GM19452 (cell line): ENCODE results near the gene ACER3.
"Not testable (repeated sequence)": the region's sequence is repeated elsewhere in the genome, so short reads cannot be mapped to it uniquely, and the experiment has no call there.

Source experiments
- ATAC-seq: cut with Tn5 transposase; IDR thresholded peaks from one replicate; pipeline ENCODE4 v1.9.1; 2021; ENCODE audit not compliant: unreplicated experiment

Gene ACER3

DNA sequence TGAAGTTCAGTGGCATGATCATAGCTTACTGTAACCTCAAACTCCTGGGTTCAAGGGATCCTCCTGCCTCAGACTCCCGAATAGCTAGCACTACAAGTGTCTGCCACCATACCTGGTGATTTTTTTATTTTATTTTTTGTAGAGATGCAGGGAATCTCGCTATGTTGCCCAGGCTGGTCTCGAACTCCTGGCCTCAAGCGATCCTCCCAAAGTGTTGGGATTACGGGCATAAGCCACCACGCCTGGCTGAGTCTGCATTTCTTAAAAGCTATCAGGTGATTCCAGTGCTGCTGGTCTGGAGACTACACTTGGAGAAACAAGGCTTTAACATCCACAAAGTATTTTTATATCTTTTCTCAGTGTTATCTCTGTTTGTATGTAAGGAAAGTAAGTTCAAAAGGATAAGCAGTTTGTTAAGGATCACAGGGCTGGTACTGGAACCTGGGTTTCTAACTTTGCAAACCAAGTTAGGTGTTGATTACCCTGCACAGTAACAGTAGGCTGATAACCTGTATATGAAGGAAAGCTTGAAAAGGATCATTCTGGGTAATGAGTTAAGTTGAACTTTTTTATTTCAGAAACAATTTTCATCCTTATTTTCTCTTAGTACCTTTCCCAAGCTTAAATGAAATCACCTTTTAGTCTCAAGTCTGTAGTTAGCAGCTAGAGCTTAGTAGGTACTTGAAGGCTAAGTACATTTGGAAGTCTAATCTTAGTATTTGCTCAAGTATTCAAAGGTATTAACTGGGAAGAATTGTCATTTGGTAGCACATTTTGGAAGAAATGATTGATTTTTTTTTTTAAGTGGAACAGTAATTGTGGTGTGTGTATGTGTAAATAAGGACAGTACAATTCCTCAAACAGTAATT lies 12.5 kb downstream of the ACER3 start:
- ATAC-seq: no peak

DNA sequence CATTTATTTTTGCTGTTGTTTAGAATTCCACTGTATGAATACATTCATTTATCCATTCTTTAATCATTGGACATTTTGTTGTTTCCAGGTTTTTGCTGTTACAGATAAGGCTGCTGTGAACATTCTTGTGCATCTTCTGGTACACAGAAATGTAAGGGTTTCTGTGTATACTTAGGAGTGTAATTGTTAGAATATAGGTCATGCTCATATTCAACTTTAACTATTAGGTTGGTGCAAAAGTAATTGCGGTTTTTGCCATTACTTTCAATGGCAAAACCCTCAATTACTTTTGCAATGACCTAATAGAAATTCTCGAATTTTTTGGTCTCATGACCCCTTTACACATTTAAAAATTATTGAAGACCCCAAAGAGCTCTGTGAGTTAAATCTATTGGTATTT lies 17.3 kb downstream of the ACER3 start:
- ATAC-seq: no peak

DNA sequence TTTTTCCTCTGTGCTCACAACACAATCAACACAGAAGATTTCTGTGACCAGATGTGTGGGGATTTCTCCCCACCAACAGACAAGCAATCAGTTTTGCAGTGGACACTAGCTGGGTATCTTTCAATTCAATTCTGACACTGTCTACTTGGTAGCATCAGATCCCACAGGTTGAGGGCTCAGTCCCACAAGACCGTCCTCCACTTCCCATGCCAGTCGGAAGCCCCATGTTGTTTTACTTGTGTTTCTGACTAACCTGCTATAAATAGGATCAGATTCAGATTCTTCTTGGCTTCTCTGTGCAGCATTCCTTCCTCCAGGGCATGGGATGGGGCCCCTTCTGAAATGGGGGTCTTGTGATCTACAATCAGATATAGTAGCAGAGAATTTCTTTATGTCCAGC lies 19.6 kb downstream of the ACER3 start:
- ATAC-seq: no peak

DNA sequence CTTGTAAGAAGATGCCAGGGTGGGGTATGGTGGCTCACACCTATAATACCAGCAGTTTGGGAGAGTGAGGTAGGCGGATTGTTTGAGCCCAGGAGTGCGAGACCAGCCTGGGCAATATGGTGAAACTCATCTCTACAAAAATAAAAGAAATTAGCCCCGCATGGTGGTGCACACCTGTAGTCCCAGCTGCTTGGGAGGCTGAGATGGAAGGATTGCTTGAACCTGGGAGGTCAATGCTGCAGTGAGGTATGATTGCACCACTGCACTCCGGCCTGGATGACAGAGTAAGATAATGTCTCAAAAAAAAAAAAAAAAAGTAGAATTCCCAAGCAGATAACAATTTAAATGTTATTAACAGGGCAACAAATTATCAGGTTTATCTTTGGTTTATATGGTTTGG lies 20.2 kb downstream of the ACER3 start:
- no peak for ATAC-seq

DNA sequence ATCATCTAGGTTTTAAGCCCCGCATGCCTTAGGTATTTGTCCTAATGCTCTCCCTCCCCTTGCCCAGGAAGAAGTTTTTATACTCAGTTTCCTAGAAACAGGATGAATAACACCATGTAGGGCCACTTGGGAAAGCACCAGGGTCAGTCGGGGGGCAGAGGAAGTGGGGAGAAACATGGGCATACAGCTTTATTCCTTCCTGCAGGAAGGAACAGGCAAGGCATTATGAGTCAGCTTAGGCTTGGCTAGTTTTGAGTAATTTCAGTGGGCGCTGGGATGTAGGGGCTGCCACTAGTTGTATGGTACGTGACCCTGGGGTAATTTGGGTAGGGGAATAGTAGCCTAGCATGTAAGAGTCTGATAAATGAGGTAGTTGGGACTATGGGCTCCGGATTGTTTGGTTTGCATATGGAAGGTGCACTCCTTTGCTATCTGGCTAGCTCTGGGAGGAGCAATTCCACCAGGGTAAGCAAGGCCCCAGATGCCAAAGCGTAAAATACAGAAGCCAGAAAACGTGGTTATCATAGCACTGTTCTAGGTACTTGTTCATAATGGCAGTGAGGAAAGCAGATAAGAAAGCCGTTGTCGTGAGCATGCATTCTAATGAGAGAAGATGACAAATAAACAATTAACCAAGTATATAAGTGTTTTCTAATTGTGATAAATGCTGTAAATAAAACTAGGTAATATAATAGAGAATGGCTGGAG lies 24.8 kb downstream of the ACER3 start:
- no peak for ATAC-seq

DNA sequence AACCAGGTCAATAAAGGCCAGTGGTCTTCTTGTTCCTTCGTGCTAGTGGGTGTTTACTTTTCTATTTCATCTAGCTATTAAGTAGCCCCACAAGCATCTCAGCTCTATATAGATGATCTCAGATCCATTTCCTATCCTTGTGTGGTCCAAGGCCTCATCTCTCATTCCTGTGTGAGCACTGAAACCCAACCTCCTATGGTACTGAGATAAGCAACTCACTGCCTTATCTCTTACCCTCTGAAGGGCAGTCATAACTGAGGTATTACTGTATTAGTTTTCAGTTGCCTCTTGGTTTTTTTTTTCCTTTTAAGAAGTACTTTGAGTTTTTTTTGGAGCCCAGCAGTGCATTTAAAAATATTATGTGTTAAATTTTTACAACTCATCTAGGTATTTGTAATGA lies 28.3 kb downstream of the ACER3 start:
- ATAC-seq: no peak

DNA sequence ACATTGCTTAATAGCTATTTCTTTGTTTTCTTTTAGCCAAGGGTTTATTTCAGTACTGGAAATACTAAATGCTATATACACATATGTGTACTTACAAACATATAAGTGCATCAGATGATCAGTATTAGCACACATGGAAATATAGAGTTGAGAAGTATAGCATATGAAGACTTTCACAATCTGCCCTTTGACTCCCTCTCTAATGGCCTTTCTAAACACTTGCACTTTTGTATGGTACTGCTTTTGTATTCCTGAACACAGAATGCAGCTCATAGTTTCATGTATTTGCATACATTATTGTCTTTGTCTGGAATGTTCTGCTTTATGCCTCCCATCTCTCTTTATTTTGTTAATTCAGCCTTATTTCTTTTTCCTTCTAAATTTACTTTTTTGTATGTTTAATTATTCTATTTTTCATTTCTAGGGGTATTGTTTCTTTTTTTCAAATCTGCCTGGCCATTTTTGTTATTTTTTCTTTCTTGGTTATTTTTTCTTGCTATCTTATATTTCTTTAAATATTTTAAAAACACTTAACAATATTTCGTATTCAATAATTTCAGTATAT lies 28.8 kb downstream of the ACER3 start:
- no peak for ATAC-seq

DNA sequence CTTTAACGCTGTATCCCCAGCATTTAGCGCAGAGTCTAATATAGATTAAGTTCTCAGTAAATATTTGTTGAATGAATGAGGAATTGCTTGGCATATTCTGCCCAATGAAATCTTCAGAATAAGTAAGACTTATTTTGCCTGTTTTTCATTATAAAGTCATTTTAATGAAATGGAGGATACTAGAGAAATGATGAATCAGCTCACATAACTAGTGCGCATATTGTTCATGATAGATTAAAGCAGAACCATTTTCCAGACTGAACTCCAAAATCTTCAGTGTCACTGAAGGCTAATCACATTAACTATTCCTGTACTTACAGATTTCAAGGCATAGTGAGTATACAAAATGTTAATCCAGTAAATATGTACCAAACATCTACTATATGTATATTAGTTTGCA lies 29.6 kb downstream of the ACER3 start:
- no peak for ATAC-seq

DNA sequence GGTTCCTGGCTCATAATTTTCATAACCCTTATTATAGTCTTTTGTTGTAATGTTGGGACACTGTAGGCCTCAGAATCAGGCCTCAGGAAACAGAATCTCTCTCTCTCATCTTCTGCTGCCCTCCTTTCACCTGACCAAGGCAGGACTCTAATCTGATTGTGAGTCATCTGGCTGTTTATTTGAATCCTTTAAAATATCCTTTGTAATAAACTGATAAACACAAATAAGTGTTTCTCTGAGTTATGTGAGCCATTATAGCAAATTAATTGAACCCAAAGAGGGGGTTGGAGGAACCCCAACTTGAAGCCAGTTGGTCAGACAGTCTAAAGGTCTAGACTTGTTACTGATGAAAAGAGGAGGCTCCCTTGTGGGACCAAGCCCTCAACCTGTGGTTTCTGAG lies 30.6 kb downstream of the ACER3 start:
- no peak for ATAC-seq

DNA sequence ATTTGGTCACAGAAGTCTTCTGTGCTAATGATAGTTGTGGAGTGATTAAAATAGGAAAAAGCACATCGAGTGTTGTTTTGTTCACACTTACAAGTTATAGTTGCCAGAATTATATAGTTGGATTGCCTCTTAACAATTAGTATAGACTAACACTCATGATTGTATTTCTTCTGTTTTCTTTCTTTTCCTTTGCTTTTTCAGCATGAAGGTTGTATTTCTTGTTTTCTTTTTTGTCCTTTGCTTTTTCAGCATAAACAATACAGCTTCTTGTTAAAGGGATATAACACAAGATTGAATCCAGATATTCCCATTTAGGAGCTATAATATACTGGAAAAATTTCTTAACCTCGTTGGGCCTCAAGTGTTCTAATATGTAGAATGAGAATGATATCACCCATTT lies 31.1 kb downstream of the ACER3 start:
- no peak for ATAC-seq

DNA sequence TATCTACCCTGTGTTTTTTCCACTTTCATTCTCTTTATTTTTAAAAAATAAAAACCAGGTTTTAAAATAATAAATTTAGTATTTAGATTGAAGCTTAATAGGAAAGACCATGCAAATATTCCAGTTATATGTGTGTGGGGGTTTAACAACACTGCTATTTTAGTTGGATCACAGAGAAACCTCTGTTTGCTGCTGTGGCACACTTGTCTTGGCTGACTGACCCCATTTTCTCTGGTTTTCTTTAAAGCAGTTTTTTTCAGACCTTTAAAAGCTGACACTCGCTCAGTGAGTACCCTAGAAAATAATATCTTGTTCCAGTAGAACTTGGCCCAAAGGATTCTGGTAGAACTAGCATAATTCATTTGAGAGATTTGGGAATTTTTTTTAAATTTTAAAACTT lies 31.6 kb downstream of the ACER3 start:
- no peak for ATAC-seq

DNA sequence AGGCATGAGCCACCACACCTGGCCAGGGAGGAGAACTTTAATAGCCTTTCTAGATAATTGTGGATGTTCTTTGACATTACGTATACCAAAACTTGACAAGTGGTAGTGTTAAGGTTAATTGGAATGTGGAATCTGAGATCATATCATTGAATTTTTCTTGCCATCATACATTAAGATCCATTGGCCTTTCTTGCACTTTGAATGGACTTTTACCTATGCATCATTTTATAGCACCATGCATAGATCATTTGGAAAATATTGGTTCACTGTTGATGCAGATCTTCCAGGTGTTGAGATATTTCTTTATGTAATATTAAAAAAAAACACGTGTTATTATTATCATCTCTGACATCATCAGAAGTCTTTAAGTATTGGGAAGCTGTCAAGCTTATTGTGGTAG lies 36.5 kb downstream of the ACER3 start:
- no peak for ATAC-seq

DNA sequence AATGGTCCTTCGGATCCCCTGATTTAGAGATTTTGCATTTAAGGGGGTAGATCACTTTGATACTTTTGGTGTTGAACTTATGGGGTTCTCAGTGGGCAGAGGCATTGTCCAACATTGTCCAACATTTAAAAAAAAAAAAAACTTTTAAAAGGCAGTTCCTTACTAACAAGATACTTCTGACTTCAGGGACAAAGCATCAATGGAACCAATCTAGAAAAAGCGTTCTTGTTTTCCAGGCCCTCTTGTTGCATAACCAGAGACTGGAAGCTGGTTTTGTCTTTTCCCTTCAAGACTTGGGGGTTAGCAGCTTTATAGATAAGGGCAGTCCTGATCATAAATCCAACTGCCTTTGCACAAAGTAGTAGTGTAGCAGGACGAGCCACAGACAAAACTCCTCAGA lies 40.4 kb downstream of the ACER3 start:
- no peak for ATAC-seq

DNA sequence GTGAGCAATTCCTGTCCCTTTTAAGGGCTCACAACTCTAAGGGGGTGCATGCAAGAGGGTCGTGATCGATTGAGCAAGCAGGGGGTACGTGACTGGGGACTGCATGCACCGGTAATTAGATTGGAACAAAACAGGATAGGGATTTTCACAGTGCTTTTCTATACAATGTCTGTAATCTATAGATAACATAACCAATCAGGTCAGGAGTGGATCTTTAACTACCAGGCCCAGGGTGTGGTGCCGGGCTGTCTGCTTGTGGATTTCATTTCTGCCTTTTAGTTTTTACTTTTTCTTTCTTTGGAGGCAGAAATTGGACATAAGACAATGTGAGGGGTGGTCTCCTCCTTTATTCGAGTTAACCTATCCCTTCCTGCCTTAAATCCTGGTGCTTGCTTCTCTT lies 40.9 kb downstream of the ACER3 start:
- not testable (repeated sequence) for ATAC-seq

DNA sequence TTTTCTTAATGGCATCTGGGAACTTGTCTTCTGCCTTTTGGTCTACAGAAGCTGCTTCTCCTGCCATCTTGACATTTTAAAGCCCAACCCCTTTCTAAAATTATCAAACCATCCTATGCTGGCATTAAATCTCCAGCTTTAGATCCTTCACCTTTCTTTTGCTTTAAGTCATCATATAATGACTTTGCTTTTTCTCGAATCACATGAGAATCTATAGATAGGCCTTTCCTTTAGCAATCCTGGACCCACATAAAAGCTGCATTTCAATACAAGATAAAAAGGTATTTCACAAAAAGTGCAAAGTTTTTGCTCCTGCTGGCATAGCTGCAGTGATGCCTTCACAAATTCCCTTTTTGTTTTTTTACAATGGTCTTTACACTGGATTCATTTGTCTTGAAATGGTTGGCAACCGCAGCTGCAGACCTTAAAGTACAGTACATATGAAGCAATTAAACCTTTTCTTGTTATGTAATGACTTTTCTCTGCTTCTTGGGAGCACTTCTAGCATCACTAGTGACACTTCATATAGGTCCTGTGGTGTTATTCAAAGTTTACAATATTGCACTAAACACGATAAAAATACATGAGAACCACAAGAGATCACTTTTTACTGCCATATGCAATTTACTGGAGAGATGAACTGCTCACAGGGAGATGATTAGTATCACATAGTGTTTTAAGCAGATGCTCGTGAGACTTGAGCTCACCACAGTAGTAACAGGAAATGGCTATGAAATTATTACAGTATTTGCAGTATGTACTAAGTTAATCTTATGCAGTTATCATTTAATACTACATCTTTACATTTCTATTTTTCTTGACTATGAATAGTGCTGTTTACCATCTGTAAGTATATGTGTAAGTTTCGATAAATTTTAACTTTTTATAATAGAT lies 41.6 kb downstream of the ACER3 start:
- no peak for ATAC-seq

DNA sequence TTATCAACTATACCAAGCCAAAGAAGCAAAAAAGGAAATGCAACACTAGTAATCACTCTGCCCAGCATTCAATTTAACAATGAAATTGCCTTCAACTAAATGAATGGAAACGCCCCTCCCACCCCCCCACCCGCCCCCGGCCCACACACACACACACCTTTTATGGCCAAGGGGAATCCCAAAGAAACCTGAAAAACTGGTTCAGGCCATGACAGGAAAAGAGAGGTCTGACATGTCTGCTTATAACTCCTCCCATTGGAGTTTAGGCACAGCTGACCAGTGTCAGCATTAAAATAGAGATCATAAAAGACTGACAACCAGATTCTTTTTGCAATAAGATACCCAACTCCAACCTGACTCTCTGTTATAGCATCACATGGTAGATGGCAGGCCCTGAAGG lies 42.6 kb downstream of the ACER3 start:
- no peak for ATAC-seq

DNA sequence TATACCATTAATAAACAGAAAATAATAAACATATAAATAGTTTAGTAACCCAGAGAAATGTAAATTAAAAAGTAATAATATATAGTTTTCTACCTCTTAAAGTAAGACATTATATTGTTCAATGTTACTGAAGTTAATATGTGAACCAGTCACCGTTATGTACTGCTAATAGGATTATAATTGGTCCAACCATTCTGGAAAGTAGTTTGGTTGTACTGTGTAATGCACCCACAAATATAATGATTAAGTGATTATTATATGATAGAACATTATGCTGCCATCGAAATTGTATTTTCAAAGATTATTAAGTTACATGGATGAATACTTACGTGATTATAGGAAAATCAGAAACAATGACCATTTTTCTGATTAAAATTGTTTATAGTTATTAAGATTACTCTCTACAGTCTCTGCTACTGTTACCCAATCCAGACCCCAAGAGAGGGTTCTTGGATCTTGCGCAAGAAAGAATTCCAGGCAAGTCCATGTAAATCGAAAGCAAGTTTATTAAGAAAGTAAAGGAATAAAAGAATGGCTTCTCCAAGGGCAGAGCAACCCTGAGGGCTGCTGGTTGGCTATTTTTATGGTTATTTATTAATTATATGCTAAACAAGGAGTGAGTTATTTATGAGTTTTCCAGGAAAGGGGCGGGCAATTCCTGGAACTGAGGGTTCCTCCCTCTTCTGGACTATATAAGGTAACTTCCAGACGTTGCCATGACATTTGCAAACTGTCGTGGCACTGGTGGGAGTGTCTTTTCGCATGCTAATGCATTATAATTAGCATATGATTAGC lies 50.1 kb downstream of the ACER3 start:
- ATAC-seq: no peak

DNA sequence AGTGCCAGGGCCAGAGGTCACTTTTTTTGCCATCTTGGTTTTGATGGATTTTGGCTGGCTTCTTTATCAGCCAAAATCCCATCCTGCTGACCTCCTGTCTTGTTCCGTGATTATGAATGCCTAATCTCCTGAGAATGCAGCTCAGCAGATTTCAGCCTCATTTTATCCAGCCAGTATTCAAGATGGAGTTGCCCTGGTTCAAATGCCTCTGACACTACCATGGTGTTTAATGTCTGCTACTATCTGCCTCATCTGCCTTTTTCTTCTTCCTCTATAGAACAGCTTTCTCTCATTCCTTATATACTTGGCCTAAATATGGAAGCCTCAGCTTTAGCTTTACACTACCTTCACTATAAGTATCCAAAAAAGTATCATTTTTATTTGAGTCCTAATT lies 50.7 kb downstream of the ACER3 start:
- no peak for ATAC-seq

DNA sequence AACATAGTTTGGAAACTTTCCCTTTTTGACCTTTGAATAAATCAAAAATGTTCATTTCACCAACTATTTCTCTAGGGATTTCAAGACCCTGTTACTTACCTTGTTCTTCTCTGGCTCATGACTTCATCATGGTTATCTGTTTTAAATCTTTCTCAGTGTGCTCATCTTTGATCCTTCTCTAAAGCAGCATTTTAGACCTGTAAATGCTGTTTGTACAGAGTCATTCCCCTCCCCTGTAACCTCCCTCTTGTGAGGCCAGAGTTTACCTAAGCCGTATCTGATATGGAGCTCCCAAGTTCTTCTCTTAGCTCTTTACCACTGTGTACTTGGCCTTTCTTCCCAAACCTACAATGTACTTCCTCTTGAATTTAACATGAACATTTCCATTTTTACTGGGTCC lies 56.0 kb downstream of the ACER3 start:
- ATAC-seq: no peak

DNA sequence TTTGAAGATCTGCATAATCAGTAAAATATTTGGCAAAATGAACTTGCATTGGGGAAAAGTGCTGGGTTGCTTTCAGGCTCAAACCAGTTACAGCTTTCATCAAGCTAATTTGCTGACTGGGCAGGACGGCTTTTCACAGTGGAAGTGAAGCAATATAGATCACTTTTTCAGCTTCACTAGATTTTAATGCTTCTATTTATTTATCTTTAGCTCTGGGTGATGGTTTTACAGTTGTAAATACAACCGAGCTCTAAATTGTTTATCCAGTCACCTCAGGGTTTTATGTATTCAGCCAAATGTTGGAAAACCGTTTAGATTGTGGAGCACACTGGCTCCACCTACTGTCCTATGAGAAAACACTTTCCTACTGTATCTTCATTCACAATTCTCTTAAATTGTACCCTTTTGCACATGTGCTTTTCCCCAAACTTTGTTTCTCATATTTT lies 58.2 kb downstream of the ACER3 start:
- ATAC-seq: no peak
